Ovary (tissue), 9 donors: ENCODE measurements around the gene SPTBN5. TPM values are rescaled to one million over a fixed set of nuclear protein-coding genes. Genes with fewer than 3 reads are reported as not detected.

ENCODE experiments used
- DNase-seq, 5 donors: peaks; one replicate each; pipeline ENCODE4 v3.0.0-alpha.2; 2019 to 2020
- H3K27ac ChIP-seq, 2 donors: fragments of 200-600 bp; one replicate each; pipeline versions ENCODE4 v1.5.1 to v1.8.0; 2019 to 2022
- H3K27me3 ChIP-seq: fragments of 200-600 bp; one replicate; pipeline ENCODE4 v1.8.0; 2022
- H3K36me3 ChIP-seq: fragments of 200-600 bp; sonication (generic); one replicate; pipeline ENCODE4 v1.5.1; 2019
- H3K4me1 ChIP-seq: one replicate; pipeline ENCODE4 v1.8.1; 2013; ENCODE audit warnings: mild to moderate bottlenecking, moderate library complexity; ENCODE audit not compliant: insufficient read depth
- H3K4me3 ChIP-seq: fragments of 200-600 bp; sonication (generic); one replicate; pipeline ENCODE4 v1.5.1; 2017
- H3K9me3 ChIP-seq, 2 donors: fragments of 200-600 bp in 1 of 2; sonication (generic) in 1 of 2; one replicate each; pipeline versions ENCODE4 v1.5.1 to v1.8.1; 2013 to 2019; ENCODE audit warnings: mild to moderate bottlenecking in 1 of 2, moderate library complexity in 1 of 2
- EP300 ChIP-seq: sonication (generic); formaldehyde crosslinking; IDR thresholded peaks from one replicate; pipeline ENCODE4 v1.6.1; 2017; ENCODE audit warnings: antibody characterized with exemption
- POLR2A ChIP-seq: fragments of 450-650 bp; IDR thresholded peaks from one replicate; pipeline ENCODE4 v1.6.1; 2017; ENCODE audit warnings: antibody characterized with exemption, mild to moderate bottlenecking, moderate library complexity
- WGBS, 3 donors: extraction: QIAGEN DNeasy Blood & Tissue Kit in 1 of 3; methylation state at CpG; one replicate each; pipeline versions ENCODE4 v1.1.5 to v1.1.7; 2013 to 2017; 5-methylcytosine and 5-hydroxymethylcytosine counted together
- intact Hi-C, 4 donors: fragments of 100-400 bp; cut with DNase I; formaldehyde crosslinking; loops; one replicate each; pipeline versions ENCODE4 v1.11.0 to v1.15.1; 2022 to 2023
- polyA plus RNA-seq, 2 donors: library from polyadenylated mRNA; stranded (reverse); fragments of 200-250 nt in 1 of 2; fragments of 350-450 nt in 1 of 2; fragmentation: Illumina TruSeq in 1 of 2; extraction: RNeasy Lipid Tissue Mini Kit (QIAGEN cat#74804) in 1 of 2; gene quantifications; one replicate each; pipeline ENCODE4 v1.2.3, GENCODE V29; 2013 to 2014
- total RNA-seq, 7 donors: library from RNA; depleted of rRNA in 2 of 7; stranded (reverse); fragments of >200 nt in 2 of 7; fragmentation: NEBNext Ultra II Directional in 3 of 7; extraction: Animal tissue kit (Norgen Biotek cat#: 25700) in 3 of 7; gene quantifications; one replicate each; pipeline versions ENCODE4 v1.1.0 to v1.2.4, GENCODE V29; 2016 to 2023
- TF ChIP-seq, protein P1 (sequence below), 3 donors: fragments of 450-650 bp in 2 of 3; fragments of 200-600 bp in 1 of 3; IDR thresholded peaks; one replicate each; pipeline versions ENCODE4 v1.5.1 to v1.8.0; 2016 to 2022; ENCODE audit warnings: antibody characterized with exemption in 3 of 3, mild to moderate bottlenecking in 1 of 3
- donor health status: DM: no; HTN: no; CAD: no; lungs with moderate emphysema.
- donor health status: DM: no; HTN: no; CAD: no.
- donor health status: Bipolar disorder and iron deficiency.
- donor health status: DM: yes; HTN: yes; CAD: no.
- donor health status: DM: no; HTN: no; CAD: no.
- donor health status: DM: yes; HTN: yes; CAD: no.

SPTBN5 gene
- total and polyA plus RNA-seq, 9 donors, result 0.28 to 1.5 (median 0.77) TPM

- Histone ChIP-seq H3K27me3 (no peaks in the 10 kb centered on the region), H3K4me1 (peaks cover 4% of the 10 kb centered on the region), H3K36me3 (no peaks in the 10 kb centered on the region), H3K4me3 (no peak overlapping the region), H3K27ac (no peak overlapping the region), H3K9me3 (no peaks in the 10 kb centered on the region)
- intact Hi-C loops, result no loop called here
- DNase-seq, result no peak
- TF ChIP-seq, protein P1, sequence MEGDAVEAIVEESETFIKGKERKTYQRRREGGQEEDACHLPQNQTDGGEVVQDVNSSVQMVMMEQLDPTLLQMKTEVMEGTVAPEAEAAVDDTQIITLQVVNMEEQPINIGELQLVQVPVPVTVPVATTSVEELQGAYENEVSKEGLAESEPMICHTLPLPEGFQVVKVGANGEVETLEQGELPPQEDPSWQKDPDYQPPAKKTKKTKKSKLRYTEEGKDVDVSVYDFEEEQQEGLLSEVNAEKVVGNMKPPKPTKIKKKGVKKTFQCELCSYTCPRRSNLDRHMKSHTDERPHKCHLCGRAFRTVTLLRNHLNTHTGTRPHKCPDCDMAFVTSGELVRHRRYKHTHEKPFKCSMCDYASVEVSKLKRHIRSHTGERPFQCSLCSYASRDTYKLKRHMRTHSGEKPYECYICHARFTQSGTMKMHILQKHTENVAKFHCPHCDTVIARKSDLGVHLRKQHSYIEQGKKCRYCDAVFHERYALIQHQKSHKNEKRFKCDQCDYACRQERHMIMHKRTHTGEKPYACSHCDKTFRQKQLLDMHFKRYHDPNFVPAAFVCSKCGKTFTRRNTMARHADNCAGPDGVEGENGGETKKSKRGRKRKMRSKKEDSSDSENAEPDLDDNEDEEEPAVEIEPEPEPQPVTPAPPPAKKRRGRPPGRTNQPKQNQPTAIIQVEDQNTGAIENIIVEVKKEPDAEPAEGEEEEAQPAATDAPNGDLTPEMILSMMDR (IDR thresholded peaks at IDR 0.05), result no peak
- TF ChIP-seq POLR2A, result no peak
- TF ChIP-seq EP300, result no peak
- 79 to 88% (median 87%) methylated on average over 6 of the region's 6 CpGs for WGBS, 3 donors
Measured at GRCh38 chr15:41928100-41928499, 34.2 kb upstream of the SPTBN5 start.

GRCh38 chr15:41927536-41927935 is 33.7 kb upstream of the SPTBN5 start:
- intact Hi-C loops, result no loop called here
- no peak for TF ChIP-seq POLR2A
- no peak for TF ChIP-seq EP300
- TF ChIP-seq, protein P1 (IDR thresholded peaks at IDR 0.05), result no peak
- no peak for DNase-seq
- WGBS, 3 donors, result 78 to 93% (median 92%) methylated on average over 3 of the region's 3 CpGs
- no peaks in the 10 kb centered on the region for H3K36me3 ChIP-seq
- H3K27me3 ChIP-seq, result no peaks in the 10 kb centered on the region
- no peak overlapping the region for H3K27ac ChIP-seq
- no peaks in the 10 kb centered on the region for H3K9me3 ChIP-seq
- no peak overlapping the region for H3K4me3 ChIP-seq
- H3K4me1 ChIP-seq, result peaks cover 4% of the 10 kb centered on the region

DNA sequence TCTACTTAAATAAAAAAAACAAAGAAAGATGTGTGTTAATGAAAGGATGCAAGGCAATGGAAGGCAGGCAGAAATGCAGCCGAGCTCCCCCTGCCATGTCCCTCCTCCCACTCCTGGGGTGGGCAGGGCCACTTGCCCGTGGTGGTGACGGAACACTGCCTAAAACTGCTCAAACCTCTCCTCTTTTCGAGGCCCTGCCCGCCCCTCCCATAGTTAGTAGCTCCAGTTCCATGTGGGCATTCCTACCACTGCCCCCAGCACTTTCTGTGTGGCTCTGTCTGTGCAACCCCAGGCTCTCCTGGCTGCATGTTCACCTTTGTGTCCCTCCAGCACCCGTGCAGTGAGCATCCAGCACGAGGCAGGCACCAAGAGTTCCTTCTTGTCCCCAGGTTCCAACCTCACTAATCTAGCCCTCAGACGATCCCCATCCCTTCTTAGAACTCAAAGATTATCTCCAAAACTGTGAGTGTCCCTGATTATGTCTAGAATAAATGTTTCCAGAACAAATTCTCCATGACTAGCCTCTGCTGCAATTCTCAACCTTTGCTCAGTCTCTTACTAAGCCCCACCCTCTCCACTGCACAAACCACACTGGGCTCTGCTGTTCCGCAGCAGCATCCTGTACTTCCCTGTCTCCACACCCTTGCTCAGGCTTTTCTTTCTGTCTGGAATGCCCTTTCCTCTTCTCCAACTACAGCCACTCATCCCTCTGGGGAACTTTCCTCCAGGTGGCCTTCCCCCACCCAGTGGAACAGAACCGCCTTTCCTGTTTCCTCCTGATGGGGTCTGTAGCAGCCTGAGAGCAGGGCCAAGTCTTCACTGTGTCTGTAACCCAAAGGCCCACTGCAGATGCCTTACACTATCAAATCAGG is 32.6 kb upstream of the SPTBN5 start:
- Histone ChIP-seq H3K27me3 (no peaks in the 10 kb centered on the region), H3K36me3 (no peaks in the 10 kb centered on the region), H3K4me1 (peaks cover 7% of the 10 kb centered on the region), H3K27ac (no peak overlapping the region), H3K9me3 (no peaks in the 10 kb centered on the region), H3K4me3 (no peak overlapping the region)
- intact Hi-C loops, result no loop called here
- 81 to 84% (median 82%) methylated on average over 10 of the region's 10 CpGs for WGBS, 3 donors
- no peak for DNase-seq
- TF ChIP-seq, protein P1 (IDR thresholded peaks at IDR 0.05), result no peak
- TF ChIP-seq EP300 (no peak), POLR2A (no peak)

DNA sequence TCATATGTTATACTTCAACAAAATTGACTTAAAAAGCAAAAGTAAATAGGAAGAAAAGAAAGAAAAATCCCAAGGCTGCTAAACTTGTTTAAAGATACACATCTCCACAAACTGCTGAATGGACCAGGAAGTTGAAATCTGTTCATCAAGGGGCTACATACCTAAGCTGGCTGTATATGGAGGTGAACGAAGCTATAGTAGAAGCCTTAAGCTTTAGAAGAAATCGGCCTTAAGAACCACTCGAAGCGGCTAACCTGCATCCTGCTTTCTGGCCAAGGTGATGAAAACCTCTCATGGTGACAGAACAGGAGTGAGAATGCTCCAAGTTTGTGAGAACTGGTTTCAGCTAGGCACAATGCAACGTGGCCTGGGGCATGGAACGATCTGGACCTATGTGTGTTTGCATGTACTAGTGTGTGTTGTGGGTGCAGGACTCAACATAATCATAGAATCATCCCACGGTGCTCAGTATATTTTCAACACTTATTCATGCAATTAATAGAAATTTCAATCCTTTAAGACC is 31.3 kb upstream of the SPTBN5 start:
- DNase-seq, result no peak
- no peak overlapping the region for H3K27ac ChIP-seq
- H3K36me3 ChIP-seq, result no peaks in the 10 kb centered on the region
- H3K4me3 ChIP-seq, result no peak overlapping the region
- WGBS, 3 donors, result 86 to 90% (median 86%) methylated on average over 7 of the region's 7 CpGs
- H3K4me1 ChIP-seq, result peaks cover 12% of the 10 kb centered on the region
- intact Hi-C loops, result no loop called here
- no peaks in the 10 kb centered on the region for H3K27me3 ChIP-seq
- H3K9me3 ChIP-seq, result no peaks in the 10 kb centered on the region
- no peak for TF ChIP-seq EP300
- TF ChIP-seq POLR2A, result no peak
- TF ChIP-seq, protein P1 (IDR thresholded peaks at IDR 0.05), result no peak
